HG03280 (cell line): ENCODE measurements around the gene COL4A2.
A peak's percentile ranks its signal among the peaks of the same experiment; 100 is the strongest.

ENCODE experiments used
- ATAC-seq: cut with Tn5 transposase; IDR thresholded peaks from one replicate; pipeline ENCODE4 v1.9.1; 2021; ENCODE audit warnings: mild to moderate bottlenecking, moderate library complexity; ENCODE audit not compliant: unreplicated experiment

COL4A2 gene

GRCh38 chr13:110396913-110397381, 89.9 kb downstream of the COL4A2 start:
- no peak for ATAC-seq

DNA sequence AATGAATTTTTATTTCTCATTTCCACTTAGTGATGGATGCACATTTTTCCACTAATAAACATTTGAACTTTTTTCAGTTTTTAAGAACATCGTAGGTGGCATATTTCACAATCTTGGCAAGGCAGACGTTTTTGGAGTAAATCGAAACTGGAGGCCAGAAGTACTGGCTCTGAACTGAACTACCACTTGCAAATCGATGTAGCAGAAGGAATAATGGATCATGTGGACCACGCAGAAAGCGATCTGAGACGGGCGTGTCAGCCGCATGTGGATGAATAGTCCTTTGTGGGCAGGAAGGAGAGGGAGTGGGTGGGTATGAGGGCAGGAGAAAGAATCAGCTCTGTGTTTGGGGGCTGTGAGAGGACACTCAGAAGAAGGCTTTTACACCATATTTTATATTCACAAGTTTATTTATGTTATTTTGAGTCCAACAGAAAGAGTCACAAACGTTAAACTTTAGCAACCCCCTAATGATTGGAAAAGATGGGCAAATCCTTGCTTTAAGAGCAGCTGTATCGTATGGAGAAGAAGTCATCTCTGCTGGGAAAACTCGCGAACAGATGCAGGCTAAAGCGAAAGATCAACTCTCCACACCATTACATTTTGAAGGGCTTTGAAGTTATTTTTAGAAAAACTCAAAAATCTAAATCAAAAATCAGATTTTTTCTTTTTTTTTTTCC, 90.5 kb downstream of the COL4A2 start:
- ATAC-seq = no peak

DNA sequence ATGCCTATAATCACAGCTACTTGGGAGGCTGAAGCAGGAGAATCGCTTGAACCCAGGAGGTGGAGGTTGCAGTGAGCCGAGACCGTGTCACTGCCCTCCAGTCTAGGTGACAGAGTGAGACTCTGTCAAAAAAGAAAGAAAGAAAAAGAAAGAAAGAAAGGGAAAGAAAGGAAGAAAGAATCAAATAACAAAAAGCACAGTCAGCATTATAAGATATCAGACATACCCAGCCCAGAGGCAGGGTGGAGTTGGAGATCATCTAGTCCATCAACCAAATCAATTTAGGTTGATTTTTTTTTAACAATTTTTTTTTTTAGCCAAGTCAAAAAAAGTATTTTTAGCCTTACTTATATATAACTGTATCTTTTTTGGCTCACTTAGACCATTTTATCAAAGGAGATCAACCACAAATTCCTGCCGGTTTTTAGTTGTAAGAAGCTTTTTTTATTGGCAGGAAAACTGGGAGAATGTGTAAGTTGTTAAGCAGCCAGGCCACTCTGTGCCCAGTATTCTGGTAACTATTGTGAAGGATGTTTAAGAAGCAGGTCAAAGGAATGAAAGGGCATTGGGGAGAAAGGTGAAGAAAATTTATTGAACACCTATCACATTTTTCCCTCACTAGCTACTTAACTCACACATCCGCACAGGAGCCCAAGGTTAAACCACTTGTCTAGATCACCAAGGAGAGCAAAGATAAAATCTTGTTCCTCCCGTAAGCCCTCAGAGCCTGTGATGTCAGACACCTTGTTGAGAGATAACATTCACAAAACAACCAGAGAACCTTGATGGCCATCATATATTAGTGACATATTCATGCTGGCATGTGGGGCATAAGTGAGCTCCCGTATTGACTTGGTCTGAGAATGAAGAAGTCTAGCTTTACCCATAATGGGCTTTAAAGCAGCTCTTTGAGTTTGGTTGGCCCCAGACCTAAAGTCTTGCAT, 91.8 kb downstream of the COL4A2 start:
- ATAC-seq = no peak

DNA sequence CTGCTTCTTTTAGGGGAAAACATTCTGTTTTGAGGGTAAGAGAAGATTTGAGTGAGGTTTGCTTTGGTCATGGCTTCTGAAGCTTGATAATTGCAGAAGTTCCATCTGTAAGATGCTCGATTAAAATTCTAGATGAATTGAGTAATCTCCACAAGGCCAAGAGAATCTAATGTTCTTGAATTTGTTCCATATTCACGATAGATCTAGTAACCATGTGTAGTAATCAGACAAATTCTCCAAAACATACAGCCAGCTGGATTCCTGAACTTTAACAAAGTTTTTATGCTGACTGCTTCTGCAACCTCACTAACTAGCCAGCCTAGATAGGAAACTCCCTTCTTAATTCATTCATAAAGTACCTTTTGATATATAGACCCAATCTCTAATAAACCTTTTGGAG, 92.7 kb downstream of the COL4A2 start:
- ATAC-seq = no peak

GRCh38 chr13:110400786-110401533, 93.9 kb downstream of the COL4A2 start:
- no peak for ATAC-seq

DNA sequence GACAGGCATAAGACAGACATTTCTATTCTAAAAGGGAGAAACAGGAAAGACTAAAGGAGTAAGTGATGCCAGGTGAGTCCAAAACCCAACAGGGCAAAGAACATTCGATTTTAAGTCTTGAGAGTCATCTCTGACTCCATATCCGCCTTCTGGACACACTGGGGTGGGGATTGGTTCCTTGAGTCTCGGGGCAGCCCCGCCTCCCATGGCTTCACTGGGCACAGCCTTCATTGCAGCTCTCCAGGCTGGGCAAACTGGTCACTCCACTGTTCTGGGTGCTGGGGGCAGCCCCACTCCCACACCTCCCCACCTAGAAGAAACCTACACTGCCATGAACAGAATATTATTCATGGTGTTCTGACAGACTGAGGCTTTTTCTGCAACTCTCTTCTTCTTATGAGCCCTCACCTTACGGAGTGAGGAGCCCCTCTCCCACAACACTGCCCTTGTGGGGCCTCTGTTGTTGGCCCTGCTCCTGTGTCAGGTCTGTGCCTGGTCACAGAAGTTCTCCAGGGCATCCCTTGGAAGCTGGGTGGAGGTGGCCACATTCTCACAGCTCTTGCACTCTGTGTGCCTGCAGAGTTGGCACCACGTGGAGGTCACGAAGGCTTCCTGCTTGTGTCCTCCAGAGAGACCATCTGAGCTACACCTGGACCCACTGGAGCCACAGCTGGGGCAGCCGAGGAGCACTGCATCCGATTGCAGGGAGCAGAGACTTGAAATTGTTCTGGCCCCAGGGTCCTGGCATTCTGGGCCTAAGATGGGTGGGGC, 95.4 kb downstream of the COL4A2 start:
- ATAC-seq = no peak

GRCh38 chr13:110403315-110403714, 96.2 kb downstream of the COL4A2 start:
- no peak for ATAC-seq

DNA sequence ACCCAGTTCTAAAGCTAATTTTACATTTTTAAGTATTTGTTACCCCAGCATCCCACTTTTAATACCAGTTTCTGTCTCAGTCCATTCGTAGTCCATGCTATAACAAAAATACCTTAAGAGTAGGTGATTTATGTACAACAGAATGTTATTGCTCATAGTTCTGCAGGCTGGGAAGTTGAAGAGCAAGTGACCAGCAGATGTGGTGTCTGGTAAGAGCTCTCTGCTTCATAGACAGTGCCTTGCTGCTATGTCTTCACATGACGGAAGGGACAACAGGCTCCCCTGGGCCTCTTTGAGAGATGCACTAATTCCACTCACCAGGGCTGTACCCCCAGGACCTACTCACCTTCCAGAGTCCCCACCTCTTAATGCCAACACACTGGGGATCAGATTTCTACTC, 96.6 kb downstream of the COL4A2 start:
- no peak for ATAC-seq

- ATAC-seq = no peak
Measured at GRCh38 chr13:110404321-110404720, 97.2 kb downstream of the COL4A2 start.

GRCh38 chr13:110405597-110406450, 98.7 kb downstream of the COL4A2 start:
- no peak for ATAC-seq

DNA sequence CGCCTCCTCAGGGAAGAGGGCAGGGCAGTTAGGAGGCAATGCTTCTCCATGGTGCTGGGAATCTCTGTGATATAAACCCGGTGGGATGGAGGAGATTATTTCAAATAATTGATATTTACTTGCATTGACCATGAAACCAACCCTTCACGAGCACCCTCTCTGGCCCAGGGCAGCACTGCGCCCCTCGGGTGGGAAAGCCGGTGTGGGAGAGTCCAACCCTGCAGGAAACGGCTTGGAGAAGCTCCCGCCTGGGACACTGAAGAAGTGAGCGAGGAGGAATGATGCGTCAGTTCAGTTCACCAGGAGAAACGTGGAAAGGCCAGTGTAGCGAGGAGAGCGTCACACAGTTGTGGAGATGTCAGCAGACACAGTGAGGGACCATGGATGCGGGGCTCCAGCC, 99.9 kb downstream of the COL4A2 start:
- no peak for ATAC-seq

- ATAC-seq = no peak
Measured at GRCh38 chr13:110407531-110407930, 100.4 kb downstream of the COL4A2 start.

DNA sequence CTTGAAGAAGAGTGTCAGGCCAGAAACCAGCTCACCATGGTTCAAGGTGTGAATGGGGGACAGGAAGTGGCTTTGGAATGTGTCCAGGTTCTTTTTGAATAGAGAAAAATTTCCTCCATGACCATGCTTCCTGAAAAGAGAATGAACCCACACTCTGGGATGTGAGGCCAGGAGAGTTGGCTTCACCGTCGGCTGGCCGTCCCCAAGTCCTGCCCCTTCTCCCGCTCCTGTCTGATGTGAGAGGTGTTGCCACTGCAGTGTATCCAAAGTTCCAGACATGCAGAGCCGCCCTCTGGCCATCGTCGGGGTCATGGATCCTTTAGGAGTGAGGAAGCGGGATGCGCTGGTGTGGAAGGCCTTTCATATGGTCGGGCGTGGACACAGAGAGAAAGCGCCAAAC, 101.2 kb downstream of the COL4A2 start:
- ATAC-seq = no peak

- ATAC-seq = no peak
Measured at GRCh38 chr13:110409581-110409992, 102.5 kb downstream of the COL4A2 start.

- no peak for ATAC-seq
Measured at GRCh38 chr13:110410000-110410399, 102.9 kb downstream of the COL4A2 start.

GRCh38 chr13:110410936-110411687, 104.0 kb downstream of the COL4A2 start:
- no peak for ATAC-seq

- ATAC-seq = peak; percentile 8
Measured at GRCh38 chr13:110411688-110412059, 104.6 kb downstream of the COL4A2 start.

DNA sequence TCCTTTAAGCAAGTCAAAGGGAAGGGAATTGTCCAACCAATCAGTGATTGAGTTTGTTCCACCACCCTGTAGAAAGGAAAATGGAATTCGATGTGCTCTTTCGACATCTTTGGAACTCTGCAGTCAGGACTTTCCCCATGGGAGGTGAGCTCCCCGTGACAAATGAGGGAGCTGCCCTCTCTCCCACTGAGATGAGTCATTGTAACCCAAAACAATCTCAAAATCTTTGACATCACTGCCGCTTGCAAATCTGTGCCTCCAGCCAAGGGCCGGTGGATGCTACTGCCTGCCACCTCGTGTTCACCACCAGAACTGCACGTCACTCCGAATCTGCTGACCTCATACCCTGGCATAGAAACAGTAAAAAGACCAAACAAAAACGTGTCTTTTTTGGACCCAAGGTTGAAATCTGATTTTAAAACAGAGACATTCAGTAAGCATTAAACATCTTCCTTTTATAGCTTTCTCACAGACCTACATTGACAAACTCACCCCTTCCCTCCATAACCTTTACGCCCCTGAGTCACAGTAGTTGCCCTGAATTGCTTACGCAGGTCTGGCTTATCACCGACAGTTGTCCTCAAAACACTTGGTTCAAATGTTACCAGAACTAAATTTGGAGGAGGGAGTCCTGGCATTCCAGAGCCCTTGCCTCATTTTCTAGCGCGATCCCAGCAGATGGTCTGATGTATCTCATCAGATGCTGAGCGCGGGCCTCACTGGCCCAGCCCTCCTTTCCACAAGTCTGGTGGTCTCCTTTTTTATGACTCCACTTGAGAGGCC, 105.2 kb downstream of the COL4A2 start:
- ATAC-seq = peak; percentile 94
